ENCODE data around the gene SLC3A2.

GRCh38 chr11:62902932-62903331 lies 22.2 kb downstream of the SLC3A2 start:
- TF ChIP-seq CTCF (IDR thresholded peaks at IDR 0.05) (no peak), POLR2A (IDR thresholded peaks at IDR 0.05) (no peak)
